DND-41 (cell line): Measurements from ENCODE around the gene CEP112.
"Not testable (repeated sequence)": the region's sequence is repeated elsewhere in the genome, so short reads cannot be mapped to it uniquely, and the experiment has no call there.

Experiments used
- ATAC-seq: fragments of 200-7000 bp; cut with Tn5 transposase; 3 replicates; pipeline ENCODE4 v1.9.1; 2021; ENCODE audit warnings: low read depth; ENCODE audit not compliant: insufficient read depth
- DNase-seq: peaks from one replicate; pipeline ENCODE4 v3.0.0-alpha.2; 2020
- H2AFZ ChIP-seq: 2 replicates; pipeline ENCODE4 v1.6.0; 2012; ENCODE audit warnings: low read depth, low read length
- H3K27ac ChIP-seq: 2 replicates; pipeline ENCODE4 v1.5.1; 2012; ENCODE audit warnings: low read length, inconsistent platforms
- H3K27me3 ChIP-seq: fragments of 200-600 bp; sonication (generic); 2 replicates; pipeline ENCODE4 v1.6.0; 2012; ENCODE audit warnings: low read length, mild to moderate bottlenecking, inconsistent platforms; ENCODE audit not compliant: insufficient read depth, poor library complexity
- H3K36me3 ChIP-seq: 2 replicates; pipeline ENCODE4 v1.5.1; 2012; ENCODE audit warnings: low read length, inconsistent platforms; ENCODE audit not compliant: insufficient read depth
- H3K4me1 ChIP-seq: 2 replicates; pipeline ENCODE4 v1.5.1; 2012; ENCODE audit warnings: mild to moderate bottlenecking, low read length; ENCODE audit not compliant: insufficient read depth
- H3K4me2 ChIP-seq: 2 replicates; pipeline ENCODE4 v1.6.0; 2012; ENCODE audit warnings: mild to moderate bottlenecking, moderate library complexity, low read length, inconsistent platforms; ENCODE audit not compliant: insufficient read depth
- H3K4me3 ChIP-seq, 2 experiments: fragments of 200-600 bp in 1 of 2; shearing (Covaris generic) in 1 of 2; 2 replicates each; pipeline ENCODE4 v1.5.1; 2012 to 2016; ENCODE audit warnings: inconsistent platforms in 2 of 2, low read length in 2 of 2, mild to moderate bottlenecking in 2 of 2, low read depth in 1 of 2, moderate library complexity in 1 of 2
- H3K79me2 ChIP-seq: 2 replicates; pipeline ENCODE4 v1.6.0; 2012; ENCODE audit warnings: low read length, inconsistent platforms; ENCODE audit not compliant: insufficient read depth
- H3K9ac ChIP-seq: 2 replicates; pipeline ENCODE4 v1.6.0; 2012; ENCODE audit warnings: low read depth, mild to moderate bottlenecking, inconsistent platforms, low read length, moderate library complexity
- H3K9me3 ChIP-seq: 2 replicates; pipeline ENCODE4 v1.5.1; 2012; ENCODE audit warnings: low read length, moderate library complexity, mild to moderate bottlenecking, inconsistent platforms; ENCODE audit not compliant: insufficient read depth, severe bottlenecking
- H4K20me1 ChIP-seq: 2 replicates; pipeline ENCODE4 v1.6.0; 2012; ENCODE audit warnings: low read length; ENCODE audit not compliant: insufficient read depth
- EZH2 ChIP-seq: IDR thresholded peaks from 3 replicates; pipeline ENCODE4 v1.6.1; 2012; ENCODE audit warnings: borderline replicate concordance, low read depth, mild to moderate bottlenecking, moderate library complexity, low read length, inconsistent platforms; ENCODE audit not compliant: severe bottlenecking
- TF ChIP-seq, protein P1 (sequence below): IDR thresholded peaks from 2 replicates; pipeline ENCODE4 v1.5.1; 2012; ENCODE audit warnings: borderline replicate concordance, low read length, moderate library complexity, mild to moderate bottlenecking; ENCODE audit not compliant: poor library complexity, severe bottlenecking; ENCODE audit errors: extremely low read depth

CEP112 gene

GRCh38 chr17:66167189-66167815 is 24.6 kb downstream of the CEP112 start:
- TF ChIP-seq EZH2 = no peak
- TF ChIP-seq, protein P1, sequence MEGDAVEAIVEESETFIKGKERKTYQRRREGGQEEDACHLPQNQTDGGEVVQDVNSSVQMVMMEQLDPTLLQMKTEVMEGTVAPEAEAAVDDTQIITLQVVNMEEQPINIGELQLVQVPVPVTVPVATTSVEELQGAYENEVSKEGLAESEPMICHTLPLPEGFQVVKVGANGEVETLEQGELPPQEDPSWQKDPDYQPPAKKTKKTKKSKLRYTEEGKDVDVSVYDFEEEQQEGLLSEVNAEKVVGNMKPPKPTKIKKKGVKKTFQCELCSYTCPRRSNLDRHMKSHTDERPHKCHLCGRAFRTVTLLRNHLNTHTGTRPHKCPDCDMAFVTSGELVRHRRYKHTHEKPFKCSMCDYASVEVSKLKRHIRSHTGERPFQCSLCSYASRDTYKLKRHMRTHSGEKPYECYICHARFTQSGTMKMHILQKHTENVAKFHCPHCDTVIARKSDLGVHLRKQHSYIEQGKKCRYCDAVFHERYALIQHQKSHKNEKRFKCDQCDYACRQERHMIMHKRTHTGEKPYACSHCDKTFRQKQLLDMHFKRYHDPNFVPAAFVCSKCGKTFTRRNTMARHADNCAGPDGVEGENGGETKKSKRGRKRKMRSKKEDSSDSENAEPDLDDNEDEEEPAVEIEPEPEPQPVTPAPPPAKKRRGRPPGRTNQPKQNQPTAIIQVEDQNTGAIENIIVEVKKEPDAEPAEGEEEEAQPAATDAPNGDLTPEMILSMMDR = no peak

GRCh38 chr17:66165537-66166123 is 26.3 kb downstream of the CEP112 start:
- TF ChIP-seq, protein P1 = peak; percentile 87
- TF ChIP-seq EZH2 = no peak
- no peak overlapping the region for H3K9ac ChIP-seq
- no peak overlapping the region for H3K4me3 ChIP-seq
- DNase-seq (peak; percentile 33), ATAC-seq (no peak)
- H2AFZ ChIP-seq = no peak overlapping the region
- H3K79me2 ChIP-seq = no peaks in the 10 kb centered on the region
- no peaks in the 10 kb centered on the region for H3K27me3 ChIP-seq
- no peaks in the 10 kb centered on the region for H4K20me1 ChIP-seq
- no peaks in the 10 kb centered on the region for H3K36me3 ChIP-seq
- no peak overlapping the region for H3K4me2 ChIP-seq
- no peaks in the 10 kb centered on the region for H3K4me1 ChIP-seq
- H3K27ac ChIP-seq = no peak overlapping the region
- no peaks in the 10 kb centered on the region for H3K9me3 ChIP-seq

More at GRCh38 chr17:66167189-66167815, 24.6 kb downstream of the CEP112 start:
- no peaks in the 10 kb centered on the region for H3K9me3 ChIP-seq
- no peaks in the 10 kb centered on the region for H3K79me2 ChIP-seq
- DNase-seq = no peak
- no peak for ATAC-seq
- no peaks in the 10 kb centered on the region for H4K20me1 ChIP-seq
- no peak overlapping the region for H3K4me2 ChIP-seq
- H3K4me1 ChIP-seq = no peaks in the 10 kb centered on the region
- H3K27ac ChIP-seq = no peak overlapping the region
- no peak overlapping the region for H3K9ac ChIP-seq
- H3K4me3 ChIP-seq = no peak overlapping the region
- H3K36me3 ChIP-seq = no peaks in the 10 kb centered on the region
- no peak overlapping the region for H2AFZ ChIP-seq
- H3K27me3 ChIP-seq = no peaks in the 10 kb centered on the region

GRCh38 chr17:66155055-66155454 is 36.9 kb downstream of the CEP112 start:
- H3K4me1 ChIP-seq, H3K79me2 ChIP-seq, H3K27ac ChIP-seq, ATAC-seq, H3K27me3 ChIP-seq, DNase-seq, H3K9me3 ChIP-seq, H2AFZ ChIP-seq, H3K4me2 ChIP-seq, H3K4me3 ChIP-seq, H3K9ac ChIP-seq, H3K36me3 ChIP-seq, H4K20me1 ChIP-seq: not testable (repeated sequence)

DNA sequence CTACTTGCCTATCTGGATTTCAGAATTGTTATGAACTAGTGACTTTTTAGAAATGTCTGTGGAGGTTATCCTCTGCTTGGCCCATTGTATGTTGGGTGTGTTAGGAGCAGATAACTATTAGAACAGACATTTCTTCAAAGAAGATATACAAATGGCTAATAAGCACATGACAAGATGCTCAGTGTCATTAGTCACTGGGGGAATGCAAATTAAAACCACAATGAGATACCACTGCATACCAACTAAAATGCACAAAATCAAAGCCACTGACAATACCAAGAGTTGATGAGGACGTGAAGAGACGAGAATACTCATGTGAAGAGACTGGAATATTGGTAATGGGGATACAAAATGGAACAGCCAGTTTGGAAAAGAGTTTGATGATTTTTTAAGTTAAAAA is 39.2 kb downstream of the CEP112 start:
- ATAC-seq (no peak), DNase-seq (no peak)
- H3K36me3 ChIP-seq = no peaks in the 10 kb centered on the region

More for the DNA sequence above, 39.2 kb downstream of the CEP112 start:
- Histone ChIP-seq H3K27me3 (no peaks in the 10 kb centered on the region), H3K27ac (no peak overlapping the region), H3K9me3 (no peaks in the 10 kb centered on the region), H4K20me1 (no peaks in the 10 kb centered on the region), H3K4me3 (no peak overlapping the region), H3K4me1 (no peaks in the 10 kb centered on the region), H3K9ac (no peak overlapping the region), H3K79me2 (no peaks in the 10 kb centered on the region), H3K4me2 (no peak overlapping the region), H2AFZ (no peak overlapping the region)
- no peak for TF ChIP-seq EZH2
- TF ChIP-seq, protein P1 = no peak
